Right lobe of liver (tissue), 6 donors: Measurements from ENCODE around the gene DNLZ. TPM values are rescaled to one million over a fixed set of nuclear protein-coding genes. Genes with fewer than 3 reads are reported as not detected.

Source experiments
- ATAC-seq, 4 donors: fragments of 200-7000 bp; cut with Tn5 transposase; one replicate each; pipeline ENCODE4 v1.9.1; 2020; ENCODE audit warnings: mild to moderate bottlenecking in 4 of 4, moderate library complexity in 4 of 4
- DNase-seq, 3 donors: peaks; one replicate each; pipeline ENCODE4 v3.0.0-alpha.2; 2020
- H3K27ac ChIP-seq, 3 donors: fragments of 200-600 bp; one replicate each; pipeline ENCODE4 v1.8.0; 2022
- H3K27me3 ChIP-seq, 2 donors: fragments of 200-600 bp; one replicate each; pipeline ENCODE4 v1.8.0; 2022
- H3K36me3 ChIP-seq, 4 donors: fragments of 200-600 bp; sonication (generic) in 1 of 4; one replicate each; pipeline versions ENCODE4 v1.5.1 to v1.8.0; 2017 to 2022; ENCODE audit warnings: control low read depth in 1 of 4
- H3K4me1 ChIP-seq, 4 donors: fragments of 200-600 bp; sonication (generic) in 1 of 4; one replicate each; pipeline versions ENCODE4 v1.5.1 to v1.8.0; 2017 to 2022; ENCODE audit warnings: control low read depth in 1 of 4
- H3K4me3 ChIP-seq, 3 donors: fragments of 200-600 bp; one replicate each; pipeline ENCODE4 v1.8.0; 2022
- H3K9me3 ChIP-seq, 4 donors: fragments of 200-600 bp; sonication (generic) in 1 of 4; one replicate each; pipeline versions ENCODE4 v1.5.1 to v1.8.0; 2017 to 2022; ENCODE audit warnings: control low read depth in 1 of 4
- CTCF ChIP-seq, 4 donors: fragments of 200-600 bp in 3 of 4; fragments of 450-650 bp in 1 of 4; IDR thresholded peaks; one replicate each; pipeline versions ENCODE4 v1.5.1 to v1.8.0; 2016 to 2022; ENCODE audit warnings: antibody characterized with exemption in 4 of 4, mild to moderate bottlenecking in 2 of 4
- POLR2A ChIP-seq: fragments of 450-650 bp; IDR thresholded peaks from one replicate; pipeline ENCODE4 v1.6.1; 2017; ENCODE audit warnings: antibody characterized with exemption, mild to moderate bottlenecking
- WGBS: methylation state at CpG from one replicate; pipeline ENCODE4 v1.1.6; 2018; ENCODE audit warnings: low coverage, low lambda C conversion rate; ENCODE audit not compliant: insufficient coverage; ENCODE audit errors: missing lambda C conversion rate; 5-methylcytosine and 5-hydroxymethylcytosine counted together
- intact Hi-C, 2 donors: fragments of 100-400 bp; cut with DNase I; formaldehyde crosslinking; loops; one replicate each; pipeline versions ENCODE4 v1.11.2 to v1.14.1; 2022
- total RNA-seq, 6 experiments: library from RNA; depleted of rRNA in 2 of 6; stranded (reverse); fragments of >200 nt in 2 of 6; fragmentation: NEBNext Ultra II Directional in 3 of 6; extraction: Animal tissue kit (Norgen Biotek cat#: 25700) in 3 of 6; gene quantifications; one replicate each; pipeline versions ENCODE4 v1.1.0 to v1.2.4, GENCODE V29; 2016 to 2023
- donor health status: DM: no; HTN: yes; CAD: no.
- donor health status: DM: no; HTN: no; CAD: no.
- donor health status: DM: no; HTN: no; CAD: no.
- donor health status: DM: no; HTN: yes; CAD: no.
- donor health status: DM: no; HTN: yes; CAD: no.

Gene DNLZ
- total RNA-seq, 6 experiments from 2014 or later, result 5.0 to 26.0 (median 10.4) TPM

GRCh38 chr9:136381966-136382513, 18.5 kb upstream of the DNLZ start:
- no CpG with 5 or more reads among the region's 25 CpGs for WGBS
- TF ChIP-seq POLR2A (no peak), CTCF (IDR thresholded peaks at IDR 0.05) (no peak)
- no peaks in the 10 kb centered on the region for H3K9me3 ChIP-seq
- H3K4me3 ChIP-seq, result no peak overlapping the region
- H3K27me3 ChIP-seq, result no peaks in the 10 kb centered on the region
- intact Hi-C loops, result no loop called here
- peaks cover 0 to 14% (median 0%) of the 10 kb centered on the region in 4 donors for H3K4me1 ChIP-seq
- ATAC-seq (no peak), DNase-seq (no peak)
- H3K36me3 ChIP-seq, result peaks cover 0 to 41% (median 13%) of the 10 kb centered on the region in 4 donors
- no peak overlapping the region for H3K27ac ChIP-seq

GRCh38 chr9:136381311-136381710, 17.8 kb upstream of the DNLZ start:
- H3K4me1 ChIP-seq, result peaks cover 0 to 14% (median 0%) of the 10 kb centered on the region in 4 donors
- no peak for ATAC-seq
- DNase-seq, result no peak
- peaks cover 0 to 39% (median 9%) of the 10 kb centered on the region in 4 donors for H3K36me3 ChIP-seq
- H3K27ac ChIP-seq, result no peak overlapping the region
- WGBS, result no CpG with 5 or more reads among the region's 9 CpGs
- H3K27me3 ChIP-seq, result no peaks in the 10 kb centered on the region
- intact Hi-C loops, result no loop called here
- no peak overlapping the region for H3K4me3 ChIP-seq
- TF ChIP-seq CTCF (IDR thresholded peaks at IDR 0.05) (no peak), POLR2A (no peak)
- no peaks in the 10 kb centered on the region for H3K9me3 ChIP-seq

GRCh38 chr9:136380381-136380780, 16.8 kb upstream of the DNLZ start:
- DNase-seq, result no peak
- H3K36me3 ChIP-seq, result peaks cover 0 to 39% (median 9%) of the 10 kb centered on the region in 4 donors
- no peak overlapping the region for H3K27ac ChIP-seq
- H3K4me3 ChIP-seq, result no peak overlapping the region
- 88% methylated on average over 9 of the region's 17 CpGs for WGBS
- intact Hi-C loops, result no loop called here
- ATAC-seq, result no peak
- no peaks in the 10 kb centered on the region for H3K9me3 ChIP-seq
- no peak for TF ChIP-seq CTCF (IDR thresholded peaks at IDR 0.05)
- no peak for TF ChIP-seq POLR2A
- H3K4me1 ChIP-seq, result peaks cover 0 to 14% (median 0%) of the 10 kb centered on the region in 4 donors
- no peaks in the 10 kb centered on the region for H3K27me3 ChIP-seq

GRCh38 chr9:136379891-136380290, 16.3 kb upstream of the DNLZ start:
- WGBS, result no CpG with 5 or more reads among the region's 11 CpGs
- no peak overlapping the region for H3K4me3 ChIP-seq
- H3K9me3 ChIP-seq, result no peaks in the 10 kb centered on the region
- peaks cover 0 to 39% (median 9%) of the 10 kb centered on the region in 4 donors for H3K36me3 ChIP-seq
- no peaks in the 10 kb centered on the region for H3K27me3 ChIP-seq
- no peak for ATAC-seq
- no peak for TF ChIP-seq POLR2A
- no peak for TF ChIP-seq CTCF (IDR thresholded peaks at IDR 0.05)
- intact Hi-C loops, result no loop called here
- no peak overlapping the region for H3K27ac ChIP-seq
- H3K4me1 ChIP-seq, result peaks cover 0 to 14% (median 0%) of the 10 kb centered on the region in 4 donors
- DNase-seq, result no peak
